ENCODE data around the gene KIF17. TPM values are rescaled to one million over a fixed set of nuclear protein-coding genes. Genes with fewer than 3 reads are reported as not detected.

The KIF17 gene
- total and polyA plus RNA-seq, 2 of the 8 experiments (the other 6 are each of a cell fraction or from before 2014, with no cell fraction given): 6.9 to 10.4 TPM

DNA sequence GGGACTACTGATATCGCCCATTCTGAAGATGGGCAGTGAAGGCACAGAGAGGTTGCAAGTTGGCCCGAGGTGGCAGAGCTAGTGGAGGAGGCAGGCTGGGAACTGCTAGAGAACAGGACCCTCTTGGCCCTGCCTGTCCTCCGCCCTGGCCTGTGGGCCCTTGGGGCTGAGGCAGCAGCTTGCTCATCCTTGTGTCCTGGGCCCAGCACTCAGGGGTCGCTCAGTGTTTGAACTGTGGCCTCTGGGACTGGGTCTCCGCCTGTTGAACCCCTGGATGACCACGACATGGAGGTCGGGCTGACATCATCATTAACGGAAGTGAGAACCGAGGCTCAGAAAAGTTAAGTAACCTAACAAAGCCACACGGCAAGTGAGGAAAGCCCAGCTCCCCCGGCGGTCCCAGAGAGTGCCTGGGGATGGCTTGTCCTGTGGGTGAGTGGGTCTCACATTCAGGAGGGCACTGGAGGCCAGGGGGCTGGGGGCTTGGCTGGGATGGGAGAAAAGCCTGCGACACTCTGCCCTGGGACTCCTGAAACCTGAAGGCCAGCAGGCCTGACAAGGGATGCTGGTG lies 33.7 kb downstream of the KIF17 start (continued):
- TF ChIP-seq, protein P1, sequence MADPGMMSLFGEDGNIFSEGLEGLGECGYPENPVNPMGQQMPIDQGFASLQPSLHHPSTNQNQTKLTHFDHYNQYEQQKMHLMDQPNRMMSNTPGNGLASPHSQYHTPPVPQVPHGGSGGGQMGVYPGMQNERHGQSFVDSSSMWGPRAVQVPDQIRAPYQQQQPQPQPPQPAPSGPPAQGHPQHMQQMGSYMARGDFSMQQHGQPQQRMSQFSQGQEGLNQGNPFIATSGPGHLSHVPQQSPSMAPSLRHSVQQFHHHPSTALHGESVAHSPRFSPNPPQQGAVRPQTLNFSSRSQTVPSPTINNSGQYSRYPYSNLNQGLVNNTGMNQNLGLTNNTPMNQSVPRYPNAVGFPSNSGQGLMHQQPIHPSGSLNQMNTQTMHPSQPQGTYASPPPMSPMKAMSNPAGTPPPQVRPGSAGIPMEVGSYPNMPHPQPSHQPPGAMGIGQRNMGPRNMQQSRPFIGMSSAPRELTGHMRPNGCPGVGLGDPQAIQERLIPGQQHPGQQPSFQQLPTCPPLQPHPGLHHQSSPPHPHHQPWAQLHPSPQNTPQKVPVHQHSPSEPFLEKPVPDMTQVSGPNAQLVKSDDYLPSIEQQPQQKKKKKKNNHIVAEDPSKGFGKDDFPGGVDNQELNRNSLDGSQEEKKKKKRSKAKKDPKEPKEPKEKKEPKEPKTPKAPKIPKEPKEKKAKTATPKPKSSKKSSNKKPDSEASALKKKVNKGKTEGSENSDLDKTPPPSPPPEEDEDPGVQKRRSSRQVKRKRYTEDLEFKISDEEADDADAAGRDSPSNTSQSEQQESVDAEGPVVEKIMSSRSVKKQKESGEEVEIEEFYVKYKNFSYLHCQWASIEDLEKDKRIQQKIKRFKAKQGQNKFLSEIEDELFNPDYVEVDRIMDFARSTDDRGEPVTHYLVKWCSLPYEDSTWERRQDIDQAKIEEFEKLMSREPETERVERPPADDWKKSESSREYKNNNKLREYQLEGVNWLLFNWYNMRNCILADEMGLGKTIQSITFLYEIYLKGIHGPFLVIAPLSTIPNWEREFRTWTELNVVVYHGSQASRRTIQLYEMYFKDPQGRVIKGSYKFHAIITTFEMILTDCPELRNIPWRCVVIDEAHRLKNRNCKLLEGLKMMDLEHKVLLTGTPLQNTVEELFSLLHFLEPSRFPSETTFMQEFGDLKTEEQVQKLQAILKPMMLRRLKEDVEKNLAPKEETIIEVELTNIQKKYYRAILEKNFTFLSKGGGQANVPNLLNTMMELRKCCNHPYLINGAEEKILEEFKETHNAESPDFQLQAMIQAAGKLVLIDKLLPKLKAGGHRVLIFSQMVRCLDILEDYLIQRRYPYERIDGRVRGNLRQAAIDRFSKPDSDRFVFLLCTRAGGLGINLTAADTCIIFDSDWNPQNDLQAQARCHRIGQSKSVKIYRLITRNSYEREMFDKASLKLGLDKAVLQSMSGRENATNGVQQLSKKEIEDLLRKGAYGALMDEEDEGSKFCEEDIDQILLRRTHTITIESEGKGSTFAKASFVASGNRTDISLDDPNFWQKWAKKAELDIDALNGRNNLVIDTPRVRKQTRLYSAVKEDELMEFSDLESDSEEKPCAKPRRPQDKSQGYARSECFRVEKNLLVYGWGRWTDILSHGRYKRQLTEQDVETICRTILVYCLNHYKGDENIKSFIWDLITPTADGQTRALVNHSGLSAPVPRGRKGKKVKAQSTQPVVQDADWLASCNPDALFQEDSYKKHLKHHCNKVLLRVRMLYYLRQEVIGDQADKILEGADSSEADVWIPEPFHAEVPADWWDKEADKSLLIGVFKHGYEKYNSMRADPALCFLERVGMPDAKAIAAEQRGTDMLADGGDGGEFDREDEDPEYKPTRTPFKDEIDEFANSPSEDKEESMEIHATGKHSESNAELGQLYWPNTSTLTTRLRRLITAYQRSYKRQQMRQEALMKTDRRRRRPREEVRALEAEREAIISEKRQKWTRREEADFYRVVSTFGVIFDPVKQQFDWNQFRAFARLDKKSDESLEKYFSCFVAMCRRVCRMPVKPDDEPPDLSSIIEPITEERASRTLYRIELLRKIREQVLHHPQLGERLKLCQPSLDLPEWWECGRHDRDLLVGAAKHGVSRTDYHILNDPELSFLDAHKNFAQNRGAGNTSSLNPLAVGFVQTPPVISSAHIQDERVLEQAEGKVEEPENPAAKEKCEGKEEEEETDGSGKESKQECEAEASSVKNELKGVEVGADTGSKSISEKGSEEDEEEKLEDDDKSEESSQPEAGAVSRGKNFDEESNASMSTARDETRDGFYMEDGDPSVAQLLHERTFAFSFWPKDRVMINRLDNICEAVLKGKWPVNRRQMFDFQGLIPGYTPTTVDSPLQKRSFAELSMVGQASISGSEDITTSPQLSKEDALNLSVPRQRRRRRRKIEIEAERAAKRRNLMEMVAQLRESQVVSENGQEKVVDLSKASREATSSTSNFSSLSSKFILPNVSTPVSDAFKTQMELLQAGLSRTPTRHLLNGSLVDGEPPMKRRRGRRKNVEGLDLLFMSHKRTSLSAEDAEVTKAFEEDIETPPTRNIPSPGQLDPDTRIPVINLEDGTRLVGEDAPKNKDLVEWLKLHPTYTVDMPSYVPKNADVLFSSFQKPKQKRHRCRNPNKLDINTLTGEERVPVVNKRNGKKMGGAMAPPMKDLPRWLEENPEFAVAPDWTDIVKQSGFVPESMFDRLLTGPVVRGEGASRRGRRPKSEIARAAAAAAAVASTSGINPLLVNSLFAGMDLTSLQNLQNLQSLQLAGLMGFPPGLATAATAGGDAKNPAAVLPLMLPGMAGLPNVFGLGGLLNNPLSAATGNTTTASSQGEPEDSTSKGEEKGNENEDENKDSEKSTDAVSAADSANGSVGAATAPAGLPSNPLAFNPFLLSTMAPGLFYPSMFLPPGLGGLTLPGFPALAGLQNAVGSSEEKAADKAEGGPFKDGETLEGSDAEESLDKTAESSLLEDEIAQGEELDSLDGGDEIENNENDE (IDR thresholded peaks at IDR 0.05; ENCODE audit: insufficient replicate concordance, low read length): no peak
